GM12878 (cell line): Measurements from ENCODE around the gene FTO. TPM values are rescaled to one million over a fixed set of nuclear protein-coding genes. Genes with fewer than 3 reads are reported as not detected.

Experiments used
- ATAC-seq: fragments of 200-7000 bp; cut with Tn5 transposase; 3 replicates; pipeline ENCODE4 v1.9.1; 2020; ENCODE audit warnings: mild to moderate bottlenecking, moderate library complexity
- BruUV-seq: library from RNA; stranded (reverse); fragments of 400-500 nt; replicated peaks from 2 replicates; lab custom pipeline; 2021; lab: Mats Ljungman, UMichigan
- CTCF ChIA-PET: fragments of 300-600 bp; sonication (Branson Sonifier 250); formaldehyde crosslinking; extraction: SDS; loops from one replicate; lab custom pipeline; 2021; ENCODE audit warnings: inconsistent platforms; lab: Yijun Ruan, JAX
- POLR2A ChIA-PET: fragments of 350-600 bp; formaldehyde crosslinking; extraction: SDS; loops from one replicate; lab custom pipeline; 2021; ENCODE audit warnings: inconsistent platforms; lab: Charles Lee
- RAD21 ChIA-PET: fragments of 300-600 bp; sonication (Branson Sonifier 250); formaldehyde crosslinking; loops from one replicate; lab custom pipeline; 2023; ENCODE audit warnings: antibody characterized with exemption; ENCODE audit not compliant: unreplicated experiment; lab: Charles Lee
- SMC1A ChIA-PET: fragments of 300-600 bp; sonication (Branson Sonifier 250); formaldehyde crosslinking; loops from one replicate; lab custom pipeline; 2023; ENCODE audit not compliant: unreplicated experiment, uncharacterized antibody; lab: Charles Lee
- DNase-seq: peaks from one replicate; pipeline ENCODE4 v3.0.0-alpha.2; 2011; ENCODE audit warnings: low read depth, low spot score
- FAIRE-seq: peaks from 3 replicates; lab custom pipeline; 2011; peaks lifted over from hg19 to GRCh38; lab: Jason Lieb, UNC
- H2AFZ ChIP-seq: 2 replicates; pipeline ENCODE4 v1.6.0; 2011; ENCODE audit warnings: low read depth, low read length, control low read depth; ENCODE audit not compliant: control insufficient read depth
- H3K27ac ChIP-seq: 2 replicates; pipeline ENCODE4 v1.5.1; 2011; ENCODE audit warnings: control low read depth; ENCODE audit not compliant: control insufficient read depth, insufficient read depth
- H3K27me3 ChIP-seq, 2 experiments: replicated peaks in 1 of 2; 2 replicates each; pipeline versions ENCODE4 v1.6.0 to v1.6.1; 2011; ENCODE audit warnings: low read length in 1 of 2; ENCODE audit not compliant: control insufficient read depth in 2 of 2, insufficient read depth in 2 of 2
- H3K36me3 ChIP-seq, 2 experiments: 2 replicates each; pipeline ENCODE4 v1.5.1; 2011; ENCODE audit warnings: low read length in 1 of 2; ENCODE audit not compliant: control insufficient read depth in 2 of 2, insufficient read depth in 2 of 2
- H3K4me1 ChIP-seq: 2 replicates; pipeline ENCODE4 v1.6.1; 2011; ENCODE audit warnings: mild to moderate bottlenecking, low read length, moderate library complexity, mixed read lengths; ENCODE audit not compliant: control insufficient read depth, insufficient read depth
- H3K4me2 ChIP-seq: 2 replicates; pipeline ENCODE4 v1.6.0; 2011; ENCODE audit warnings: control low read depth; ENCODE audit not compliant: control insufficient read depth, insufficient read depth
- H3K4me3 ChIP-seq: fragments of 200-600 bp; sonication (generic); 2 replicates; pipeline ENCODE4 v1.5.1; 2016
- H3K79me2 ChIP-seq: 2 replicates; pipeline ENCODE4 v1.6.0; 2011; ENCODE audit warnings: low read length; ENCODE audit not compliant: control insufficient read depth, insufficient read depth
- H3K9ac ChIP-seq: 2 replicates; pipeline ENCODE4 v1.8.0; 2011; ENCODE audit warnings: low read length, control low read depth, mixed read lengths; ENCODE audit not compliant: control insufficient read depth, insufficient read depth
- H3K9me3 ChIP-seq: replicated peaks from 3 replicates; pipeline ENCODE4 v1.5.1; 2011; ENCODE audit warnings: mild to moderate bottlenecking, low read length; ENCODE audit not compliant: control insufficient read depth, insufficient read depth
- H4K20me1 ChIP-seq: 2 replicates; pipeline ENCODE4 v1.6.0; 2011; ENCODE audit not compliant: control insufficient read depth, insufficient read depth
- CBFB ChIP-seq: IDR thresholded peaks from 2 replicates; pipeline ENCODE4 v1.6.1; 2016; ENCODE audit warnings: antibody characterized with exemption, low read depth
- CREB1 ChIP-seq: IDR thresholded peaks from 2 replicates; pipeline ENCODE4 v1.6.1; 2012; ENCODE audit warnings: low read depth, mild to moderate bottlenecking, inconsistent platforms
- HDAC2 ChIP-seq: fragments of 200-600 bp; sonication (generic); IDR thresholded peaks from 2 replicates; pipeline ENCODE4 v1.6.1; 2017
- RELB ChIP-seq: fragments of 450-650 bp; IDR thresholded peaks from 2 replicates; pipeline ENCODE4 v1.6.1; 2017; ENCODE audit warnings: low read depth, mild to moderate bottlenecking, moderate library complexity
- SMC3 ChIP-seq: IDR thresholded peaks from 2 replicates; pipeline ENCODE4 v1.6.1; 2011; ENCODE audit warnings: low read length, improper control_type of control experiment, borderline replicate concordance
- ZNF384 ChIP-seq: IDR thresholded peaks from 2 replicates; pipeline ENCODE4 v1.6.1; 2012; ENCODE audit warnings: low read depth, mild to moderate bottlenecking, low read length, improper control_type of control experiment, borderline replicate concordance
- WGBS: methylation state at CpG from one replicate; pipeline ENCODE4 v1.1.6; 2016; ENCODE audit warnings: low lambda C conversion rate; ENCODE audit not compliant: insufficient replicate concordance, insufficient coverage; ENCODE audit errors: missing lambda C conversion rate; 5-methylcytosine and 5-hydroxymethylcytosine counted together
- in situ Hi-C: fragments of 300-500 bp; cut with MboI; formaldehyde crosslinking; loops from 9 replicates; pipeline ENCODE4 v1.14.3; 2018; ENCODE audit warnings: mixed read lengths
- intact Hi-C: fragments of 100-400 bp; cut with micrococcal nuclease; formaldehyde crosslinking; loops from one replicate; pipeline ENCODE4 v1.14.2; 2022; ENCODE audit not compliant: unreplicated experiment
- polyA plus RNA-seq, 11 experiments: library from polyadenylated mRNA; depleted of rRNA in 4 of 11; unstranded in 6 of 11; stranded (reverse) in 5 of 11; fragments of >200 nt; fragmentation: Nextera tagmentation in 4 of 11; fragmentation: Illumina TruSeq in 1 of 11; extraction: Ambion mirVana in 4 of 11; extraction: Trizol in 1 of 11; gene quantifications; 1 replicate in 1 of 11; 2 replicates in 10 of 11; pipeline versions ENCODE4 v1.2.1 to v1.2.3, GENCODE V29; 2011 to 2016; ENCODE audit warnings: inconsistent platforms in 2 of 11, missing spikeins in 2 of 11, low read depth in 1 of 11
- total RNA-seq, 4 experiments: library from RNA; depleted of rRNA in 3 of 4; stranded (reverse); fragments of >200 nt in 3 of 4; fragmentation: Illumina TruSeq in 1 of 4; extraction: Trizol in 1 of 4; gene quantifications; 2 replicates each; pipeline versions ENCODE4 v1.2.1 to v1.2.3, GENCODE V29; 2013 to 2021

The FTO gene
- total and polyA plus RNA-seq, 10 of the 15 experiments (the other 5 are each of a cell fraction or from before 2014, with no cell fraction given): 20.1 to 55.0 (median 47.0) TPM

GRCh38 chr16:54068212-54068611, 364.3 kb downstream of the FTO start (continued):
- TF ChIP-seq RELB: no peak

- Histone ChIP-seq H3K27me3 (no peaks in the 10 kb centered on the region), H3K4me2 (no peak overlapping the region), H3K9me3 (no peaks in the 10 kb centered on the region), H3K27ac (no peak overlapping the region)
- ChIA-PET CTCF (no interaction called here), SMC1A (no interaction called here)
- no peak for ATAC-seq
- no peak for FAIRE-seq
- intact Hi-C loops: no loop called here
- no TSS peak for BruUV-seq
- WGBS: 96% methylated on average over 3 of the region's 3 CpGs
- TF ChIP-seq SMC3 (no peak), CREB1 (no peak), ZNF384 (no peak), HDAC2 (no peak), CBFB (no peak)
- TF ChIP-seq, all 136 proteins: peak for 0
- H3K36me3 ChIP-seq: no peaks in the 10 kb centered on the region
- no peak overlapping the region for H3K4me3 ChIP-seq
- no peaks in the 10 kb centered on the region for H4K20me1 ChIP-seq
- no peak for DNase-seq
- H3K4me1 ChIP-seq: no peaks in the 10 kb centered on the region
- POLR2A ChIA-PET: no interaction called here
- RAD21 ChIA-PET: no interaction called here
- no peak overlapping the region for H2AFZ ChIP-seq
- H3K9ac ChIP-seq: no peak overlapping the region
- no peaks in the 10 kb centered on the region for H3K79me2 ChIP-seq
- in situ Hi-C loops: no loop called here
These were observed 365.8 kb downstream of the FTO start for GRCh38 chr16:54069601-54070239.
